ENCODE data around the gene CARM1.
"Not testable (repeated sequence)": the region's sequence is repeated elsewhere in the genome, so short reads cannot be mapped to it uniquely, and the experiment has no call there.

Gene CARM1

GRCh38 chr19:10935371-10936059 is 64.2 kb downstream of the CARM1 start:
- DNase-seq = no peak

- peak; percentile 73 for DNase-seq
Measured at GRCh38 chr19:10936661-10937084, 65.3 kb downstream of the CARM1 start.

GRCh38 chr19:10941649-10942048 is 70.3 kb downstream of the CARM1 start:
- DNase-seq = not testable (repeated sequence)

- DNase-seq = not testable (repeated sequence)
Measured at GRCh38 chr19:10943412-10943811, 72.1 kb downstream of the CARM1 start.

- DNase-seq = no peak
Measured at GRCh38 chr19:10945264-10945663, 73.9 kb downstream of the CARM1 start.

- no peak for DNase-seq
Measured at GRCh38 chr19:10946958-10947657, 75.8 kb downstream of the CARM1 start.

- no peak for DNase-seq
Measured at GRCh38 chr19:10952809-10953208, 81.5 kb downstream of the CARM1 start.

GRCh38 chr19:10959277-10959968 is 88.1 kb downstream of the CARM1 start:
- DNase-seq = not testable (repeated sequence)

- peak; percentile 97 for DNase-seq
Measured at GRCh38 chr19:10960314-10961072, 89.1 kb downstream of the CARM1 start, which contains the start of gene SMARCA4. TSS of gene SMARCA4 (plus strand) at chr19:10961030. CDS start at chr19:10984152, 23,122 bp downstream.

GRCh38 chr19:10961073-10961860 is 89.9 kb downstream of the CARM1 start:
- no peak for DNase-seq

- no peak for DNase-seq
Measured at GRCh38 chr19:10962863-10963262, 91.5 kb downstream of the CARM1 start.

- DNase-seq = no peak
Measured at GRCh38 chr19:10963865-10964264, 92.5 kb downstream of the CARM1 start.

- DNase-seq = no peak
Measured at GRCh38 chr19:10964903-10965302, 93.5 kb downstream of the CARM1 start.

GRCh38 chr19:10965398-10965797 is 94.0 kb downstream of the CARM1 start:
- no peak for DNase-seq

GRCh38 chr19:10966809-10967208 is 95.5 kb downstream of the CARM1 start:
- no peak for DNase-seq

GRCh38 chr19:10968527-10969135 is 97.3 kb downstream of the CARM1 start:
- no peak for DNase-seq

- DNase-seq = no peak
Measured at GRCh38 chr19:10971107-10971726, 99.9 kb downstream of the CARM1 start.
